GM10847 (cell line): ENCODE results near the gene TANGO6.

Experiments used
- POLR2A ChIP-seq: IDR thresholded peaks from 2 replicates; pipeline ENCODE4 v1.6.1; 2011; ENCODE audit not compliant: insufficient read length; ENCODE audit errors: extremely low read depth

Gene TANGO6

DNA sequence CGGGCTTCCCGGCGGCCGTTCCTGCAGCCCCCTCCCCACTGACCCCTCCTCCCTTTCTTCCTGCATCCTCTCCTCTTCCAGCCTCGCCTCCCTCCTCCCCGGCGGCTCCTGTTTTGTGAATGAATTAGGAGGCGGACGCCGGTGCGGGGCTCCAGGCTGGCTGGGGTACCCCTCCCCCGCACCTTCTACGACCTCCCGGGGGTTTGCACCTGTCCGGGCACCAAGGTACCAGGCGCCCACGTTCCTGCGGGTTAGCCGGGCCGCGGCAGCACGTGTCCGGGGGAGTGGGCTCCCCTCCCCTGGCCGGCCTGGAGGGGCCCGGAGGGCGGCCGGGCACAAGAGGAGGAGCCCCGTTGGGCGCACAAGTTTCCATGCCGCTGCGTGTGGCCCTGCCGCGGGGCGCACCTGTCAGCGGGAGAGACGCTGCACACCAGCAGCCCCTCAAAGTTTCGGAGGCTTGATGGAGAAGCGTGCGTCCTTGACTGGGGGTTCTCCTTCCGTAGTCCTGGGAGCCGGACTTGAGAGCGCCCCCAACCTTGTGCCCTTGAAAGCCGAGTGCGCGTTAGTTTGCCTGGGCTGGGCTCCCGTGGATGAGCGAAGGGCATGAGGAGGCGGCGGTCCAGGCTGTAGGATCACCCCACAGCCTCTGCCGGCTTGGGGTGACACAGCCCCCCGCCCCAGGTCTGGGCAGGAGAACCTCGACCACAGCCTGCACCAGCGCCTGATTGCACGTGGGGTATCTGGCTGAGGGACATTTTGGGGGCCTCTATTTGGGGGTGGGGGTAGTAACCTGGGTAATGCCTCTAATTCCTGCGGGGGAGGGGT, 263.4 kb downstream of the TANGO6 start:
- TF ChIP-seq POLR2A: no peak

DNA sequence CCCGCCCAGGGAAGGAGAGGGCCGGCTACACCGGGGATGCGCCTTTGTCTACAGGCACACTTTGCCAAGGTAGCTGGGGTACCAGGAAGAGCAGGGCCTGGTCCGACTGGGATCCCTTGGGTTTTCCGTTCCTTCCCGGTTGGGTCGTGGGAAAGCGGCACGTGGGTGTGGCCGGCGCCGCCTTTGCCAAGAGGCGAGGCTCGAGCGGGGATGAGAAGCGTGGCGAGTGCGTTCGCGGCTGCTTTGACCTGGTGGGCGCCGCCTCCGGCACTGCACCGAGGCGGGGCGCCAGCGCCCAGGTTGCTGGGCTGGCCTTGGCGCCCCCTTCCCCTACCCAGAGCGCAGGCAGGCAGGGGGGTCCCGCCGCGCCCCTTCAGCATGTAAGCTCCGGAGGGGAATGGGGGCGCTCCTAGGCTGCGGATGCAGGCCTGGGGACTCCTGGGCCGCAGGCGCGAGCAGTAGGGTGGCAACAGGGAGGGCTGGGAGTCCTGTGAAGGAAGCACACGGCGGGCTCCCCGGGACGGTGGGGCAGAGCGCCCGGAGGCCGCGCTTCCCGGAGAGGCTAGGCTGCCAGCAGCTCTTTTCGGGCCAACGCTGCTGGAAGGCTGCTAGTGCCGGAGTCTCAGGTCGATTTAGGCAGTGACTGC, 264.1 kb downstream of the TANGO6 start:
- TF ChIP-seq POLR2A: no peak

DNA sequence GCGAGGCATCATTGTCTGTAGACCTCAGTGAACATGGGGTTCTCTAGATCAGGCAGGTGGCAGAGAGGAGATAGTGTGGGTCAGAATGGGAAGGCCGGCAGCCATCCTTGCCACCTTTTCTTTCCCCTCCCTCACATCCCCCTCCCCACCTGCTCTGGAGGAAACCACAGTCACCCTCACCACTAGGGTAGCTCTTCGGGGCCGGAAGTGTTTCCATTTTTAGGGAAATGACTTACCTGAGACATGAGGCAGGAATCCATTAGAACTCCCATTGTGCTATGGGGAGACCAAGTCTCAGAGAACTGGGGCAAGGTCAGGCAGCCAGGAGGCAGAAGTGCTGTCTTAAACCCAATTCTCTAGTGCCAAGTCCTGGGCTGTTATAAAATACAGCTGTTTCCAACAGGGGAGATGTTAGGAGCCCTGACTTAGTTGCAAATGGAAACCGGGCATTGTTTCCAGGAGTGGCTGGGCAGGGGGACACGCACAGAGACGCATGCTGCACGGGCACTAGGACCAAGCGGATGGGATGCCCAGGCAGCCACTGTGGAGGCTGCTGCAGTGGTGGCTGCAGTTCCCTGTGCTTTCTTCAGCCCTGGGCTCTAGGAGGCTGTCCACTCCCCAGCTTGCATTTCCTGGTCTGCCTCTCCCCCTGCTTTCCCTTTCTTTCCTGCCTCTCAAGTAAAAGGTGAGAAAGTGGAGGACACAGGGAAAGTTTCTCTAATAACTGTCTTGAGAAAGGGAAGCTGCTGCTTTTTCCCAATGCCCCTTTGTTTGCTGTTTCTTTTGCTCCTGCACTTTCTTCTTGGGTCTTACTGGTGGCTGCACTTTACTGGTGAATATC, 265.0 kb downstream of the TANGO6 start:
- no peak for TF ChIP-seq POLR2A

DNA sequence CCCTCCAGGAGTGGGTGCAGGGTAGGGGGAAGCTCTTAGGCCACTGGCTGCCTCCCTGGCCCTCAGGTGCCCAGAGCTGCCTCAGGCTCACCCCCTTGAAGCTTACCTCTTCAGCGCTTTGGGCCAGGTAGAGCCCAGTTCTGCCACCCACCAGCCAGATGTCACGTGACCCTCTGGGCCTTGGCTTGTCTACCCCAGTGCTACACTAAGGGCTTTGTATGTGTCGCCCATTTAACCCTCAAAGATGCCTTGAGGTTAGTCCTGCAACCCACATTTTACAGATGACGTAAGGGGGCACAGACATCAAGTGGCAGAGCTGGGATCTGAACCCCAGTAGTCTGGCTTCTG, 265.5 kb downstream of the TANGO6 start:
- TF ChIP-seq POLR2A: no peak

DNA sequence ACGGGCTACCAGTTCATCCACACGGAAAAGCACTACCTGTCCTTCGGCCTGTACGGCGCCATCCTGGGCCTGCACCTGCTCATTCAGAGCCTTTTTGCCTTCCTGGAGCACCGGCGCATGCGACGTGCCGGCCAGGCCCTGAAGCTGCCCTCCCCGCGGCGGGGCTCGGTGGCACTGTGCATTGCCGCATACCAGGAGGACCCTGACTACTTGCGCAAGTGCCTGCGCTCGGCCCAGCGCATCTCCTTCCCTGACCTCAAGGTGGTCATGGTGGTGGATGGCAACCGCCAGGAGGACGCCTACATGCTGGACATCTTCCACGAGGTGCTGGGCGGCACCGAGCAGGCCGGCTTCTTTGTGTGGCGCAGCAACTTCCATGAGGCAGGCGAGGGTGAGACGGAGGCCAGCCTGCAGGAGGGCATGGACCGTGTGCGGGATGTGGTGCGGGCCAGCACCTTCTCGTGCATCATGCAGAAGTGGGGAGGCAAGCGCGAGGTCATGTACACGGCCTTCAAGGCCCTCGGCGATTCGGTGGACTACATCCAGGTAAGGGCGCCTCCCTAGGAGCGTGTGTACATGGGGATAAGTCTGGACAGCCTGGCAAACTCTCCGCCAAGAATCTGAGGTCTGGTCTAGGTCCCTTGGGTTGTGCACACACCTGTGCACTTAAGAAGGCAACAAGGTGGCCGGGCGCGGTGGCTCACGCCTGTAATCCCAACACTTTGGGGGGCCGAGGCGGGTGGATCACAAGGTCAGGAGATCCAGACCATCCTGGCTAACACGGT, 266.3 kb downstream of the TANGO6 start:
- no peak for TF ChIP-seq POLR2A

DNA sequence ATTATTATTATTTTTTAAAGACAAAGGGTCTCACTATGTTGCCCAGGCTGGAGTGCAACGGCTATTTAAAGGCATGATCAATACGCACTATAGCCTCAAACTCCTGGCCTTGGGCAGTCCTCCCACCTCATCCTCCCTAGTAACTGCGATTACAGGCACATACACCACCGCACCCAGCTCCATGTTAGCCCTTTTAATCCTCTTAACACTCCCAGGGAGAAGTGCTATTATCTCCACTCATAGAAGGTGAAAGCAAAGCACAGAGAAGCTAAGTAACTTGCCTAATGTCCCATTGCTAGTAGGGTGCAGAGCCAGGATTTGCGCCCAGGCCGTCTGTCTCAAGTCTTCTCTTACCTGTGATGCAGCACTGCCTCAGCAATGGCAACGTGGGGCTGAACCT, 267.1 kb downstream of the TANGO6 start:
- no peak for TF ChIP-seq POLR2A

DNA sequence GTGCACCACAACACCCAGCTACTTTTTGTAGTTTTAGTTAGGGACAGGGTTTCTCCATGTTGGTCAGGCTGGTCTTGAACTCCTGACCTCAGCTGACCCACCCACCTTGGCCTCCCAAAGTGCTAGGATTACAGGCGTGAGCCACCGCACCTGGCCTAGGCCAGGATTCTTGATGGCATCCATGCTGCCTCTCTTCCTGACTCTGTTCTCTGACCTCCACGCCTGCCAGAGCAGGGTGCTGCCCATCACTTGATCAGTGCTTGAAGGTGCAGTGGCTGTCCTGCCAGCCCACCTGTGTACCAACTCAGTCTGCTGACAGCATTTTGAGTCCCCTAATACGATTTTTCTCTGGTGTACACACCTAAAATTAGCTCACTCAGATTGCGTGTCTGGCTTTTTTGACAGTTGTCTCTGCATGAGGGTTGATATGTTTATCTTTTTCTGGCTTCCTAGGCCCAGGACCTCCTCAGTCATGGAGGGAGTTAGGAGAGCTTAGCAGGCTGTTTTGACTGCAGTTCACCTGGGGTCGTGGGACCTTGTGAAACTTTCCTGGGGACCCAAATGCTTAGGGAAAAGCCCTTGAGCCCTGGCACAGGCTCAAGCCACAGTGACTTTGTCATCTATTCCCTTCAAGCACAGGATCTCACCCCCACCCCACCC, 268.0 kb downstream of the TANGO6 start:
- no peak for TF ChIP-seq POLR2A

DNA sequence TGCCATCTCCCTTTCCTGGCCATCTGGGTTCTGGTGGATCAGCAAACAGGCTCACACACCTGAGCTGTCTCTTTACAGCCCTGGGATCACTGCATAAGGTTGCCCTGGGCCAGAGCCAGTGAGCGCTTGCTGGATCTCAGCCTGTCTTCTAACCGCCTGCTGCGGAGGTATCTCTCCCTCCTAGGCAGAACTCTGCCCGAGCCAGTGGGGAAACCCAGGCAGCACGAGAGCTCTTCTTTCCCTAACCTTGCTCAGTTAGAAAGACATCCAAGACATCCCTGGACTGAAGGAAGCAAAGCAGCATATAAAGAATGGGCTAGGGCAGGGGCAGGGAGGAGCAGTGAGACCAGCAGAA, 268.5 kb downstream of the TANGO6 start:
- TF ChIP-seq POLR2A: no peak

DNA sequence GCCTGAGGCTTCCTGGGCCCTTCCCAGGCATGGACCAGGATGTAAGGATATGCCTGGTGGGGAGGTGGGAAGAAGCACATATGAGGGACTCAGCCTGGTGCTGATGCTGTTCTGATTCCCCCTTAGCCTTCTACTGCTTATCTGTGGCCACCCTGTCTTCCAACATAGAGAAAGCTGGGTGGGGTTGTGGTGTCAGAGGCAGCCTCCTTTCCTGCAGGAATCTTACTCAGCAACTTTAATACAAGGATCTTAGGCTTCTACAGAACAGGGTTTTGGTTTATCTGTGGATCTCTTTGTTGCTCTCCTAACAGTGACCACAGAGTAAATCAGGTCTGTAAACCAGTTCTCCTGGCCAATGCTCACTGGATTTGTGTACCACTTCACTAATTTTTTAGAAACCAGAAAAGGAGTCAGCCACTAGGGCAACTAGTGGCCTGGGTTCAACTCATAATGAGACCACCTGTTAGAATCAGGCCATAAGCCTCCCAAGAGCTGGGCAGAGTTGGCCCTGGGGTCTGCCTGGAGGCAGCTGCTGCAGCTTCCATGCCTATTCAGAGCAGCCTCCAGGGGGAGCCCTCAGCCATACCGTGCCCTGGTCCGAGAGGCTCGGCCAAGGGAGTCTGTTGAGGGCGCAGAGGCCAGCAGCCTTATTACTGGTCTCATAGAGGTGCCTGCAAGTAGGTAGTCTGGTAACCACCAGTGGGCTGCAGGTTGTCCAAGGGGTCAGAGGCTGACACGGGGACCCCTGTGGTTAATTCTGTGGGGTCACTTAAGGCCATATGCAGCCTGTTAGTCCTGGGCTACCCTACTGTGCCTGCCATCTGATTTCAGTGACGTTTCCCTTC, 269.2 kb downstream of the TANGO6 start:
- TF ChIP-seq POLR2A: no peak

DNA sequence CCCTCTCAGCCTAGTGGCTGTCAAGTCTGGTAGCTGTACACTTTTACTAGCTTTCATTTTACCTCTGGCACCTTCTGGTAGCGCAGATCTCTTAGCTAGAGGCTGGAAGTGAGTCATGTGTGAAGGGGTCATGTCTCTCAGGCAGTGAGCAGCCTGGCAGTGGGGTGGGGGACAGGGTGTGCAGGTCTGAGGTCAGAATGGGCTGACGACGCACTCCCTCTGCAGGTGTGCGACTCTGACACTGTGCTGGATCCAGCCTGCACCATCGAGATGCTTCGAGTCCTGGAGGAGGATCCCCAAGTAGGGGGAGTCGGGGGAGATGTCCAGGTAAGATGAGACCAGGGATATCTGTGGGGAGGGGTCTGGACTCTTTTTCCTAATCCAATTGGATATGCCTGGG, 269.9 kb downstream of the TANGO6 start:
- no peak for TF ChIP-seq POLR2A

DNA sequence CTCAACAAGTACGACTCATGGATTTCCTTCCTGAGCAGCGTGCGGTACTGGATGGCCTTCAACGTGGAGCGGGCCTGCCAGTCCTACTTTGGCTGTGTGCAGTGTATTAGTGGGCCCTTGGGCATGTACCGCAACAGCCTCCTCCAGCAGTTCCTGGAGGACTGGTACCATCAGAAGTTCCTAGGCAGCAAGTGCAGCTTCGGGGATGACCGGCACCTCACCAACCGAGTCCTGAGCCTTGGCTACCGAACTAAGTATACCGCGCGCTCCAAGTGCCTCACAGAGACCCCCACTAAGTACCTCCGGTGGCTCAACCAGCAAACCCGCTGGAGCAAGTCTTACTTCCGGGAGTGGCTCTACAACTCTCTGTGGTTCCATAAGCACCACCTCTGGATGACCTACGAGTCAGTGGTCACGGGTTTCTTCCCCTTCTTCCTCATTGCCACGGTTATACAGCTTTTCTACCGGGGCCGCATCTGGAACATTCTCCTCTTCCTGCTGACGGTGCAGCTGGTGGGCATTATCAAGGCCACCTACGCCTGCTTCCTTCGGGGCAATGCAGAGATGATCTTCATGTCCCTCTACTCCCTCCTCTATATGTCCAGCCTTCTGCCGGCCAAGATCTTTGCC, 271.1 kb downstream of the TANGO6 start:
- no peak for TF ChIP-seq POLR2A

DNA sequence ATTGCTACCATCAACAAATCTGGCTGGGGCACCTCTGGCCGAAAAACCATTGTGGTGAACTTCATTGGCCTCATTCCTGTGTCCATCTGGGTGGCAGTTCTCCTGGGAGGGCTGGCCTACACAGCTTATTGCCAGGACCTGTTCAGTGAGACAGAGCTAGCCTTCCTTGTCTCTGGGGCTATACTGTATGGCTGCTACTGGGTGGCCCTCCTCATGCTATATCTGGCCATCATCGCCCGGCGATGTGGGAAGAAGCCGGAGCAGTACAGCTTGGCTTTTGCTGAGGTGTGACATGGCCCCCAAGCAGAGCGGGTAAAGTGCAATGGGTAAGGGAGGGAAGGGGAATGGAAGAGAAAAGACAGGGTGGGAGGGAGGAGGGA, 271.6 kb downstream of the TANGO6 start:
- no peak for TF ChIP-seq POLR2A

DNA sequence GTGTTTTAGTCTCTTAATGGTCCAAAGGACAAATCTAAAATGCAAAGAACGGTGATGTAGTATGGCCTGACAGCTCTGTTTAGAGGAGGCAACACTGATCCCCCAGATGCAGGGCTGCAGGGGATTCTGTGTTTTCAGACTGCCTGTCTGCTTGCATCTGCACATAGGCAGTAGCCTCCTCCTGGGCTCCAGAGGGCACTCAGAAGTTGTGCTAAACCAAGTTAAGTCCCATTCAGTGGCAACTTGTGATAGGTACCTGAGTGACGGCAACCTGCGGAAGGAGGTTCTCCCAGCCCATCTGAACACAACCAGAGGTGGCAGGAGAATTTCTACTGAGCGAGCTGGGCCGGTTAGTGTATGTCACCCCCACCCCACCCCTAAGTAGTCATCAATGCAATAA, 272.0 kb downstream of the TANGO6 start:
- TF ChIP-seq POLR2A: no peak
